ENCODE data around the gene MAN1A1.

Gene MAN1A1

GRCh38 chr6:119347466-119348095, 2.0 kb downstream of the MAN1A1 start:
- TF ChIP-seq EZH2phosphoT487 (IDR thresholded peaks at IDR 0.05; ENCODE audit: borderline replicate concordance) (no peak), CTCF (conservative IDR thresholded peaks at IDR 0.05; ENCODE audit: low read length) (no peak)
- Histone ChIP-seq H2AFZ (ENCODE audit: low read length) (peak overlapping the region; percentile 82), H3K27me3 (ENCODE audit: insufficient read depth, low read length, poor library complexity, severe bottlenecking) (no peaks in the 10 kb centered on the region), H3K4me1 (ENCODE audit: insufficient read depth, low read length, poor library complexity, severe bottlenecking) (peaks cover 64% of the 10 kb centered on the region), H3K36me3 (ENCODE audit: insufficient read depth, low read length) (no peaks in the 10 kb centered on the region), H3K4me3 (ENCODE audit: low read length, poor library complexity, severe bottlenecking) (peak overlapping the region; percentile 80), H3K9me3 (ENCODE audit: insufficient read depth, low read depth, low read length) (no peaks in the 10 kb centered on the region), H4K20me1 (ENCODE audit: insufficient read depth, low read length, poor library complexity, severe bottlenecking) (peaks cover 4% of the 10 kb centered on the region), H3K9me2 (replicated peaks; ENCODE audit: low read depth, low read length) (no peaks in the 10 kb centered on the region), H3K9ac (ENCODE audit: low read depth, low read length, poor library complexity, severe bottlenecking) (peak overlapping the region; percentile 78), H3K4me2 (ENCODE audit: low read depth, low read length, poor library complexity, severe bottlenecking) (peak overlapping the region; percentile 89), H3K79me2 (ENCODE audit: insufficient read depth, low read length) (peaks cover 67% of the 10 kb centered on the region), H3F3A (ENCODE audit: low read depth) (no peaks in the 10 kb centered on the region)

GRCh38 chr6:119346936-119347335, 2.6 kb downstream of the MAN1A1 start:
- no peak overlapping the region for H2AFZ ChIP-seq (ENCODE audit: low read length)
- H3K4me1 ChIP-seq (ENCODE audit: insufficient read depth, low read length, poor library complexity, severe bottlenecking) = peaks cover 68% of the 10 kb centered on the region
- no peaks in the 10 kb centered on the region for H3F3A ChIP-seq (ENCODE audit: low read depth)
- peak overlapping the region; percentile 89 for H3K4me2 ChIP-seq (ENCODE audit: low read depth, low read length, poor library complexity, severe bottlenecking)
- H3K9me3 ChIP-seq (ENCODE audit: insufficient read depth, low read depth, low read length) = no peaks in the 10 kb centered on the region
- H3K9me2 ChIP-seq (replicated peaks; ENCODE audit: low read depth, low read length) = no peaks in the 10 kb centered on the region
- peaks cover 73% of the 10 kb centered on the region for H3K79me2 ChIP-seq (ENCODE audit: insufficient read depth, low read length)
- no peaks in the 10 kb centered on the region for H3K36me3 ChIP-seq (ENCODE audit: insufficient read depth, low read length)
- peaks cover 4% of the 10 kb centered on the region for H4K20me1 ChIP-seq (ENCODE audit: insufficient read depth, low read length, poor library complexity, severe bottlenecking)
- H3K9ac ChIP-seq (ENCODE audit: low read depth, low read length, poor library complexity, severe bottlenecking) = peak overlapping the region; percentile 78
- no peak for TF ChIP-seq CTCF (conservative IDR thresholded peaks at IDR 0.05; ENCODE audit: low read length)
- TF ChIP-seq EZH2phosphoT487 (IDR thresholded peaks at IDR 0.05; ENCODE audit: borderline replicate concordance) = no peak
- H3K27me3 ChIP-seq (ENCODE audit: insufficient read depth, low read length, poor library complexity, severe bottlenecking) = no peaks in the 10 kb centered on the region
- H3K4me3 ChIP-seq (ENCODE audit: low read length, poor library complexity, severe bottlenecking) = peak overlapping the region; percentile 80

DNA sequence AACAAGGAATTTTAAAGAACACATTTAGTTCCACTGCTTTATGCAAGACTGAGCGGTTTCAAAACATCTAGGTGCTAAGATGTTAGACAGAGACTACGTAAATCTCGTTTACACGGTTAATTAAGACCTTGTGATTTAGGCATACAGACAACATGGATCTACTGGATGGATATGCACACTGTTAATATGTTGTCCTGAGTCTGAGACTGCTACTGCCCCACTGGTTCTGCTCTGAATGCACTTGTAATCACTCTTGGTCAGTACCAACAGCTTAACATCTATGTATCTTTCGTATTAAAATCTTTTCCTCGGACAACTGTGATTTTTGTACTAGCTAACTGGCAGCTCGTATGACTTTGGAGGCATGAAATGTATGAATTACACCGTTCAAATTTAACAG, 3.1 kb downstream of the MAN1A1 start:
- Histone ChIP-seq H3K79me2 (ENCODE audit: insufficient read depth, low read length) (peaks cover 74% of the 10 kb centered on the region), H3K4me3 (ENCODE audit: low read length, poor library complexity, severe bottlenecking) (peak overlapping the region; percentile 80), H3K27me3 (ENCODE audit: insufficient read depth, low read length, poor library complexity, severe bottlenecking) (no peaks in the 10 kb centered on the region), H3K9ac (ENCODE audit: low read depth, low read length, poor library complexity, severe bottlenecking) (peak overlapping the region; percentile 78), H4K20me1 (ENCODE audit: insufficient read depth, low read length, poor library complexity, severe bottlenecking) (peaks cover 4% of the 10 kb centered on the region), H3K4me2 (ENCODE audit: low read depth, low read length, poor library complexity, severe bottlenecking) (peak overlapping the region; percentile 89), H2AFZ (ENCODE audit: low read length) (no peak overlapping the region), H3K4me1 (ENCODE audit: insufficient read depth, low read length, poor library complexity, severe bottlenecking) (peaks cover 63% of the 10 kb centered on the region), H3K9me3 (ENCODE audit: insufficient read depth, low read depth, low read length) (no peaks in the 10 kb centered on the region), H3K36me3 (ENCODE audit: insufficient read depth, low read length) (no peaks in the 10 kb centered on the region), H3F3A (ENCODE audit: low read depth) (no peaks in the 10 kb centered on the region), H3K9me2 (replicated peaks; ENCODE audit: low read depth, low read length) (no peaks in the 10 kb centered on the region)
- TF ChIP-seq CTCF (conservative IDR thresholded peaks at IDR 0.05; ENCODE audit: low read length) = no peak
- no peak for TF ChIP-seq EZH2phosphoT487 (IDR thresholded peaks at IDR 0.05; ENCODE audit: borderline replicate concordance)

Data from Loucy (cell line).